GM06990 (cell line): ENCODE measurements around the gene TTC22.
"Not testable (repeated sequence)": the region's sequence is repeated elsewhere in the genome, so short reads cannot be mapped to it uniquely, and the experiment has no call there.

ENCODE experiments used
- DNase-seq: peaks from one replicate; pipeline ENCODE4 v3.0.0-alpha.2; 2011; ENCODE audit not compliant: insufficient read length; ENCODE audit errors: extremely low read depth
- H3K27me3 ChIP-seq: replicated peaks from 2 replicates; pipeline ENCODE4 v1.6.0; 2011; ENCODE audit warnings: low read length; ENCODE audit not compliant: control insufficient read depth, insufficient read depth
- H3K36me3 ChIP-seq: 2 replicates; pipeline ENCODE4 v1.5.1; 2011; ENCODE audit warnings: low read length; ENCODE audit not compliant: control insufficient read depth, insufficient read depth
- H3K4me3 ChIP-seq: replicated peaks from 2 replicates; pipeline ENCODE4 v1.5.1; 2011; ENCODE audit warnings: low read depth, mild to moderate bottlenecking, control low read depth, low read length
- CTCF ChIP-seq: IDR thresholded peaks from 2 replicates; pipeline ENCODE4 v1.5.1; 2011; ENCODE audit warnings: low read length, control low read depth, mild to moderate bottlenecking, inconsistent platforms; ENCODE audit not compliant: insufficient read depth, poor library complexity, severe bottlenecking

TTC22 gene

GRCh38 chr1:54777011-54777410 lies 24.1 kb downstream of the TTC22 start:
- no peak overlapping the region for H3K4me3 ChIP-seq
- no peaks in the 10 kb centered on the region for H3K27me3 ChIP-seq
- H3K36me3 ChIP-seq, result no peaks in the 10 kb centered on the region
- DNase-seq, result no peak
- no peak for TF ChIP-seq CTCF

- not testable (repeated sequence) for DNase-seq, H3K27me3 ChIP-seq, H3K36me3 ChIP-seq, H3K4me3 ChIP-seq
Measured at GRCh38 chr1:54775828-54776721, 25.0 kb downstream of the TTC22 start.

- DNase-seq, result no peak
- H3K4me3 ChIP-seq, result no peak overlapping the region
- TF ChIP-seq CTCF, result no peak
- no peaks in the 10 kb centered on the region for H3K36me3 ChIP-seq
- no peaks in the 10 kb centered on the region for H3K27me3 ChIP-seq
Measured at GRCh38 chr1:54774820-54775498, 26.2 kb downstream of the TTC22 start.

- TF ChIP-seq CTCF, result no peak
- Histone ChIP-seq H3K27me3 (no peaks in the 10 kb centered on the region), H3K4me3 (no peak overlapping the region), H3K36me3 (no peaks in the 10 kb centered on the region)
- DNase-seq, result no peak
Measured at GRCh38 chr1:54772951-54773350, 28.2 kb downstream of the TTC22 start.

- DNase-seq, result no peak
- H3K27me3 ChIP-seq, result no peaks in the 10 kb centered on the region
- no peak overlapping the region for H3K4me3 ChIP-seq
- peak; percentile 23 for TF ChIP-seq CTCF
- no peaks in the 10 kb centered on the region for H3K36me3 ChIP-seq
Measured at GRCh38 chr1:54768093-54768492, 33.0 kb downstream of the TTC22 start.

- Histone ChIP-seq H3K27me3 (no peaks in the 10 kb centered on the region), H3K36me3 (no peaks in the 10 kb centered on the region), H3K4me3 (no peak overlapping the region)
- no peak for TF ChIP-seq CTCF
- DNase-seq, result no peak
Measured at GRCh38 chr1:54767526-54767925, 33.6 kb downstream of the TTC22 start.
